ENCODE results near the gene PHLPP1. TPM values are rescaled to one million over a fixed set of nuclear protein-coding genes. Genes with fewer than 3 reads are reported as not detected.

Gene PHLPP1
- total and polyA plus RNA-seq, 2 of the 4 experiments (the other 2 are of a cell fraction): 3.3 to 3.6 TPM

DNA sequence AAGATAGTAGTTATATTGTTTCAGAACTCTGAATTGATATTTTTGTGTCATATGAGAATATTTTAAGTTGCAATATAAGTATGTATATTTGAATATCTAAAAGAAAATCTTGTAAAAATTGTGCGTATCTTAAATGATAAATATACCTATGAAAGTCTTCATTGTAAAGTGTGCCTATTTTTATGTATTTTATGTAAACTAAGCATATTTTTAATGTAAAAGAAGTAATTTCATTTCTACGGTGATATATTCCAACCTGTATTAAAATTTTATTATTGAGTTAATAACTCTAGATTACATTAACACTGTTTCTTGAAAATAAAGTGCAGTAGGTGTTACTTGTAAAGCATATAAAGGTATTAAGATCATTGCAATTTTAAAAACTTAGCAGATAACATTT, 233.4 kb downstream of the PHLPP1 start:
- POLR2A ChIA-PET (ENCODE audit: unreplicated experiment): interaction anchor here (0.5 kb wide), 1 partner anchor 159 kb away, joined by 3 read pairs; no protein-coding TSS in a partner anchor
- BruUV-seq (replicated peaks): no TSS peak

More for the DNA sequence above, 233.4 kb downstream of the PHLPP1 start:
- H3K79me1 ChIP-seq (ENCODE audit: low read depth in 1 of 2, low read length in 2 of 2): no peaks in the 10 kb centered on the region; a peak in 1 of 4 replicates
- H2BK5ac ChIP-seq (ENCODE audit: low read depth, low read length, poor library complexity, severe bottlenecking): no peak overlapping the region
- H2BK120ac ChIP-seq (ENCODE audit: low read depth, low read length): no peak overlapping the region
- H4K8ac ChIP-seq (ENCODE audit: low read depth in 2 of 2, low read length in 2 of 2): no peak overlapping the region
- peaks cover 7% of the 10 kb centered on the region; the same call in 1 of the 2 replicates for H3K9me1 ChIP-seq (ENCODE audit: insufficient read depth, low read length)
- no peaks in the 10 kb centered on the region for H4K20me1 ChIP-seq (ENCODE audit: insufficient read depth, low read length)
- no peaks in the 10 kb centered on the region for H3K27me3 ChIP-seq (ENCODE audit: control insufficient read depth, insufficient read depth, low read length)
- H2BK15ac ChIP-seq (ENCODE audit: low read depth, low read length): no peak overlapping the region
- H3K18ac ChIP-seq (ENCODE audit: low read depth, low read length): no peak overlapping the region
- H3K9me3 ChIP-seq (ENCODE audit: control insufficient read depth, insufficient read depth, low read length): no peaks in the 10 kb centered on the region
- no peak overlapping the region for H3K56ac ChIP-seq (ENCODE audit: extremely low read depth, insufficient read depth, low read length)
- no peak for DNase-seq
- no peak overlapping the region for H3K4me2 ChIP-seq (ENCODE audit: low read depth, low read length)
- no peak for TF ChIP-seq MAFK (IDR thresholded peaks at IDR 0.05; ENCODE audit: low read depth, low read length)
- peaks cover 6% of the 10 kb centered on the region for H3K4me1 ChIP-seq (ENCODE audit: control insufficient read depth, insufficient read depth, low read length)
- no CpG with 5 or more reads among the region's 2 CpGs for WGBS, 2 experiments (ENCODE audit: extremely low coverage in 2 of 2, insufficient read length in 1 of 2)
- no peak overlapping the region for H3K4me3 ChIP-seq (ENCODE audit: insufficient read depth, low read depth, low read length)
- H3K14ac ChIP-seq (replicated peaks; ENCODE audit: low read depth, low read length): no peak overlapping the region
- intact Hi-C loops (cut with micrococcal nuclease) (no loop called here), in situ Hi-C loops (cut with MboI; ENCODE audit: low sequenced_read_pairs) (no loop called here), dilution Hi-C loops (cut with HindIII; ENCODE audit: low sequenced_read_pairs, unreplicated experiment) (no loop called here)
- H3K27ac ChIP-seq (ENCODE audit: insufficient read depth, low read length): no peak overlapping the region
- no peak overlapping the region for H2BK20ac ChIP-seq (ENCODE audit: low read depth, low read length)
- H3K23ac ChIP-seq (ENCODE audit: low read depth, low read length): no peak overlapping the region
- no peak overlapping the region for H4K91ac ChIP-seq (ENCODE audit: insufficient read depth, low read depth, low read length)
- no peak overlapping the region for H2AFZ ChIP-seq (replicated peaks; ENCODE audit: low read length, poor library complexity)
- H3K9ac ChIP-seq (ENCODE audit: low read depth, low read length): no peak overlapping the region
- no peak overlapping the region for H2AK9ac ChIP-seq (replicated peaks; ENCODE audit: low read depth, low read length, poor library complexity)
- no peak overlapping the region for H2AK5ac ChIP-seq (ENCODE audit: low read depth, low read length)
- no peak for ATAC-seq (ENCODE audit: low read depth)
- CTCF ChIA-PET: interaction anchor here (1.1 kb wide), 1 partner anchor 9 kb away, joined by 4 read pairs; no protein-coding TSS in a partner anchor
- no peak overlapping the region for H4K5ac ChIP-seq (ENCODE audit: low read depth, low read length)
- H3K4ac ChIP-seq (ENCODE audit: low read depth, low read length): no peak overlapping the region
- H3K36me3 ChIP-seq (ENCODE audit: control insufficient read depth, insufficient read depth, low read length): peaks cover 4% of the 10 kb centered on the region; the same call in 1 of the 2 replicates

Data from IMR-90 (cell line).